ENCODE measurements around the gene ZG16.
"Not testable (repeated sequence)": the region's sequence is repeated elsewhere in the genome, so short reads cannot be mapped to it uniquely, and the experiment has no call there.

Gene ZG16

DNA sequence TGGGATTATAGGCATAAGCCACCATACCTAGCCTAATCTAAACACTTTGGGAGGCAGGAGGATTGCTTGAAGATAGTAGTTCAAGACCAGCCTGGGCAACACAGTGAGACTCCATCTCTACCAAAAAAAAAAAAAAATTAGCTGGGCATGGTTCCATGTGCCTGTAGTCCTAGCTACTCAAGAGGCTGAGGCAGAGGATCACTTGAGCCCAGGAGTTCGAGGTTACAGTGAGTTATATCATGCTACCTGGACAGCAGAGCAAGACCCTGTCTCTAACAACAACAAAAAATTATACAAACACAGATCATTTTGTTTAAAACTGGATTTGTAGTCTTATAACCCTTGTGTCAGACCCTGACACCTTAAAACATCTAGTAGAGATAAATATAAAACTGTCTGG is 24.5 kb upstream of the ZG16 start:
- DNase-seq, result no peak

DNA sequence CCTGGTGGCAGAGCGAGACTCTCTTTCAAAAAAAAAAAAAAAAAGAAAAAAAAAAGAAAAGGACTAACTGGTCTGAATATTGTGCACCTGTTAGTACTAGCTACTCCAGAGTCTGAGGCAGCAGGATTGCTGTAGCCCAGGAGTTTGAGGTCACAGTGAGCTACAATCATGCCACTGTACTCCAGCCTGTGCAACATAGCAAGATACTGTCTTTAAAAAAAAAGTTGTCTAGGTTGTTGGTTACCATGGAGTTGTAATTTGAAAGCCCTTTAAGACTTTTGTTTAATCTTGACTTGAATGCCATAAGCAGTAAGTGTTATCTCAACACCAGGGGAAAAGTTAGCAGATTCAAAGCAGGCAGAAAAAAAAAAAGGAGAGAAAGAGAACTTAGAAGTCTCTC is 21.4 kb upstream of the ZG16 start:
- no peak for DNase-seq

DNA sequence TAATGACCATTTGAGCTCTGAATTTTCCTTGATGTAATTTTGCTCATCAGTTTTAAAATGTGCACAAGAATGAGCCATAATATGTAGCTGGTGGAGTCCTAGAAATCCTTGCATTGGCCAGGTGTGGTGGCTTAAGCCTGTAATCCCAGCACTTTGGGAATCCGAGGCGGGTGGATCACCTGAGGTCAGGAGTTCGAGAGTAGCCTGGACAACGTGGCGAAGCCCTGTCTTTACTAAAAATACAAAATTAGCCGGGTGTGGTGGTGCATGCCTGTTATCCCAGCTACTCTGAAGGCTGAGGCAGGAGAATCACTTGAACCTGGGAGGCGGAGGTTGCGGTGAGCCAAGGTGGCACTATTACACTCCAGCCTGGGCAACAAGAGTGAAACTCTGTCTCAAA is 21.0 kb upstream of the ZG16 start:
- not testable (repeated sequence) for DNase-seq

DNA sequence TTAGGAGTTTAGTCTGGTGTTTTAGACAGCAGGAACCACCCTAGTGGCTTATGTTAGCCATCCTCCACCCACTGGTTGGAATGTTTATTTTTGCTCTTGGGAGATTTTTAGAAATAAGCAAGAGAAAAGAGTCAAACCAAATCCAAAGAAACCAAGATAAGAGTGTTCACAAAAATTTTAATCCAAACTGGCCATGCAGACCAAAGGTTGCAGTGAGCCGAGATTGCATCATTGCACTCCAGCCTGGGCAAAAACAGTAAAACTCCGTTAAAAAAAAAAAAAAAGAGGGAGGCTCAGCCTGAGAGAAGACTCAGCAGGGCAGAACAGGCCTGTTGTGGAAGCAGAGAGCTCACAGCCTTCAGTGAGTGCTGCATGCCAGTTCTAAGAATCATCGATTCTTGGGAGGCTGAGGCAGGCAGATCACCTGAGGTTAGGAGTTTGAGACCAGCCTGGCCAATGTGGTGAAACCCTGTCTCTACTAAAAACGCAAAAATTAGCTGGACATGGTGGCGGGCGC is 20.0 kb upstream of the ZG16 start:
- no peak for DNase-seq

DNA sequence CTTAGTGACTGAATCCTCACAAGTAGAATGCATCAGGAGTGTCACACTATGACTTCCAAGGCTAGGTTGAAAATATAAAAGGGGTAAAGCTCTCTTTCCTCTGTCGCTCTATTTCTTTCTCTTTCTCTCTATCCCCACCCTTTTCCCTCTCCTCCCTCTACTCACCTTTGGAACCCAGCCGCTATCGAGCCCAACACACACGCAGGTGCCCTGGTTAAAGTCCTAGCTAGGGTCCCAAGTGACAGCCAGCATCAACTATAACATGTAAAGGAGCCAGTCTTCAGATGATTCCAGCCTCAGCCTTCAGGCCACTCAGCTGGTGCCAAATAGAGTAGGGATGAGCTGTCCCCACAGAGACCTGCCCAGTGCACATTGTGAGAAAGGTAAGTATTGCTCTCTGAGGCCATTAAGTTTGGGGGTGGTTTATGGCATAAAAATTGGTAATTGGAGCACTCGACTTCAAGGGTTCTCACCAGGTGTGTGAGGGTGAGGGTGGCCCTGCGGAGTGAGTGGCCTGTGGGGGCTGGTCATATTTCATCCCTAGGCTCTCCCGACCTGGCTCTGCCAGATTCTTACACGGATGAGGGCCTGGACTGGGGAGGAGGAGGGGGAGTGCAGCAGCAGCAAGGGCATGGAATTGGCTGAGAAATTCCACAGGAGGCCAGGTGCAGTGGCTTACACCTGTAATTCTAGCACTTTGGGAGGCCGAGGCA is 17.3 kb upstream of the ZG16 start:
- DNase-seq, result no peak

DNA sequence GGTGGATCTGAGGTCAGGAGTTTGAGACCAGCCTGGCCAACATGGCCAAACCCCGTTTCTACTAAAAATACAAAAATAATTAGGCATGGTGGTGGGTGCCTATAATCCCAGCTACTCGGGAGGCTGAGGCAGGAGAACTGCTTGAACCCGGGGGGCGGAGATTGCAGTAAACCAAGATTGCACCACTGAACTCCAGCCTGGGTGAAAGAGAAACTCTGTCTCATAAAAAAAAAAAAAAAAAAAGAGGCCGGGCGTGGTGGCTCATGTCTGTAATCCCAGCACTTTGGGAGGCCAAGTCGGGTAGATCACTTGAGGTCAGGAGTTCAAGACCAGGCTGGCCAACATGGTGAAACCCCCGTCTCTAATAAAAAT is 16.8 kb upstream of the ZG16 start:
- not testable (repeated sequence) for DNase-seq

DNA sequence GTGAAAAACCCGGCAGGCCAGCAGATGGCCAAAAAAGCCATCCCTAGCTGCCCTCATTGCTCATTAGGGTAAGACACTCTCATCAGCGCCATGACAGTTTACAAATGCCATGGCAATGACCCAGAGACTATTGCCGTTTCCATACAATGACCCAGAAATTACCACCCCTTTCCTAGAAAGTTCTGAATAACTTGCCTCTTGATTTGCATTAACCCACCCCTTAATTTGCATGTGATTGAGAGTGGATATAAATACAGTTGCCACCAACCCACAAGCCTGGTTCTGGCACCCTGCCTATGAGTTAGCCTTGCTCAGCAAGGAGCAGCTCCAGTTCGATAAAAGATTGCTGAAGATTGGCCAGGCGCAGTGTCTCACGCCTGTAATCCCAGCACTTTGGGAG is 16.2 kb upstream of the ZG16 start:
- no peak for DNase-seq

DNA sequence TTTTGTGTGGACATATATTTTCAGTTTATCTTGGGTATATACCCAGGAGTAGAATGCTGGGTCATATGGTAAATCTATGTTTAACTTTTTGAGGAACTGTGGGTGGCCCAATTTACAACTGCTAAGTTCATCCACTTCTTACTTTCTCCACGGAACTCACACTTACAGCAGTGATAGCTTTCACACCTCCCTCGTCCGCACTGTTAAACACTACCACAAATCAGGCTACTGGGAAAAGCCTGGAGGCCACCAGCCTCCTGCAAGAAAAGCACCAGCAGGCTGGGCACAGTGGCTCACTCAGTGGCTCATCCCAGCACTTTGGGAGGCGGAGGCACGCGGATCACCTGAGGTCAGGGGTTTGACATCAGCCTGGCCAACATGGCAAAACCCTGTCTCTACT is 14.7 kb upstream of the ZG16 start:
- DNase-seq, result no peak

DNA sequence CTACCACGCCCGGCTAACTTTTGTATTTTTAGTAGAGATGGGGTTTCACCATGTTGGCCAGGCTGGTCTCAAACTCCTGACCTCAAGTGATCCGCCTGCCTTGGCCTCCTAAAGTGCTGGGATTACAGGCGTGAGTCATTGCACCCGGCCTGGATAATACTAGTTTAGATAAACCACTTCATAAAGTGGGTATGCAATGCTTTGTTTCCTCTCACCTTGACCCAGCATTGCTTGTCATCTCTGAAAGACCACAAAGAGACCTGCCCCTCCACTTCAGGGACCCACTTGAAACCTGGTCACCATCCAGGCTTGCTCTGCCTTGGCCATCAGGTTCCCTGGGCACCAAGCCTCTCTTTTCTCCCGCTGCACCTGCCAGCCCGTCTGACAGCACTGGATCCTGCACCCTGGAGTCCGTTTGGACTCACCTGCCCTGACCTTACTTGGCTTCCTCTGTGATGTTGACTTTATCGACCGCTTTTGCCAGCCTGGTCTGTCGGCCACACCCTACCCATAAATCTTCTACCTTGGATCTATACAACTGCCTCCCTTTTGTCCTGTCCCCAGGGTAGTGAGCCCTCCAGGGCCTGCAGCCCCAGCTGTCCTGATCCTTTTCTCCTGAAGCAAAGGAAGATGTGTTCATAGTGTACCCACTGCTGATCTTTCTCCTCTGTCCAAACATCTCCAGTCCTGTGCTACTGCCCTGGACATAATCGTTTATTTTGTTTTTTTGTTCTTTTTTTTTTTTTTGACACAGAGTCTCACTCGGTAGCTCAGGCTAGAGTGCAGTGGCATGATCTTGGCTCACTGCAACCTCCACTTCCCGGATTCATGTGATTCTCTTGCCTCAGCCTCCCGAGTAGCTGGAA is 12.7 kb upstream of the ZG16 start:
- no peak for DNase-seq

DNA sequence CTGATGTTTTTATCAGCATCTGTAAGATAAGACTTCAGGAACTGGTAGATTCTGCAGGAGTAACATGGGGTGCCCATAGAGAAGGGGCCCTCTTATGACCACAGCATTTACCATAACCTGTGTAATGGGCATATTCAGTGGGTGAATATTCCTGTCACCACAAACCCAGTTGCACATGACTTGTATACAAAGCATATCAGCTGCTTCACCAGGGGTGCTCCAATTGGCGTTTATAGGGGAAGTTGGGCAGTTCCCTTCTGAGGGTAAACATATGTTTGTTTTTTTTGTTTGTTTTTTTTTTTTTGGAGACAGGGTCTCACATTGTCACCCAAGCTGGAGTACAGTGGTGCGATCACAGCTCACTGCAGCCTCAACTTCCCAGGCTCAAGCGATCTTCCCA is 11.5 kb upstream of the ZG16 start:
- DNase-seq, result no peak

DNA sequence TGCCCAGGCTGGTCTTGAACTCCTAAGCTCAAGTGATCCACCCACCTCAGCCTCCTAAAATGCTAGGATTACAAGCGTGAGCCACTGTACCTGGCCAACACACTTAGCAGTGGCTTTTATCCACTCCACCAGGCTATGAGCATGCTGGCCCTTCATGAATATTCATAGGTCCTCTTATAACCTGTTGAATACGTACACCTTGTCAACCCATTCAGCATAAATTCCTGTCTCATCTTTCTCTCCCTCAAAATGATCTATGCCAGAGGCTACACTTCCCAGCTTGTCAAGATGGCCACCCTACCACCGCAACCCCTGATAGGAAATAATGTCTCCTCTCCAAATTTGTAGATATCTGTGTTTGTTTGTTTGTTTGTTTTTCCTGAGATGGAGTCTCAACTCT is 11.0 kb upstream of the ZG16 start:
- no peak for DNase-seq

DNA sequence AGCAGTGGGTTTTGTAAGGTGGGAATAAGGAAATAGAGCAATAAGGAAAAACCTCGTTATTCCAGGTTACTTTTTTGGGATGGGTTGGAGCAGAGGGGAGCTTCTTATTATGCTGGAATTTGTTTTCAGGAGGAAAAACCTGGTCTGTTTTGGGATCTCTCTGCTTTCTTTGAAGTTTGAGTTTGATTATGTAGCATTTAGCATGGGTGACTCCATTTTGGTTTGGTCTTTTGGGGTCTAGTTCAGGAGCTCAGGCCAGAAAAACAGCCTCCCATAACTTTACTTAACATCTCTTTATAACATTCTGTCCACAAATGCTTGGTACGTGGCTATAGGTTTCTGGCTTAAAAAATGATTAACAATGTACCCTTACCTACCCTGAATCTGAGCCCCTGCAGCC is 8.5 kb upstream of the ZG16 start:
- no peak for DNase-seq

DNA sequence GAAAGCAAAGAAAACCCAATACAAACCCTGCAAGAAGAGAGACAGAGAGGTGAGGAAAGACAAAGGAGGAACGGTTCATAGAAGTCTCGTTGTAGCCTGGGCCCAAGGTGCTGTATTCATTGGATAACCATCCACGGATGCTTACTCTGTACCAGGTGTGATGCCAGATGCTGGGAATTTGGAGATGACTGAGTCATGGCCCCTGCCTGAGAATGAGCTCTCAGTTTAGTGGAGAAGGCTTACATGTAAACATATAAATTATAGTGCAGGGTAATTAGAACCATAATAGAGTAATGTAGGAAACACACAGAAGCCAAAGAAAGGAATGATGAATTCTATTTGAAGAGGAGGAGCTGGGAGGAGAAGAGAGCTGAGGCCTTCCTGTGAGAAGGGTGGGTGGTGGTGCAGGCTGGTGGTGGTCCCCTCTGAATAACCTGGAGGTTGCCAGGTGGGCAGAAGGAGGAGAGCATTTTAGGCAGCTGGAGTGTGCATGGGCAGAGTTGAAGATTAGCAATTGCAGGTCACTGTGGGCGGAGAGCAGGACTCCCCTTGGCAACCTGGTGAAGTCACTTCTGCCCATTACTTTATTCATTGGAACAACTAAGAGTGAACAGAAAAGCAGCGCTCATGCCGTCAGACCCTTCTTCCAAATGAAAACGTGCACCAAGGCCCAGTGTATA is 7.7 kb upstream of the ZG16 start:
- no peak for DNase-seq

DNA sequence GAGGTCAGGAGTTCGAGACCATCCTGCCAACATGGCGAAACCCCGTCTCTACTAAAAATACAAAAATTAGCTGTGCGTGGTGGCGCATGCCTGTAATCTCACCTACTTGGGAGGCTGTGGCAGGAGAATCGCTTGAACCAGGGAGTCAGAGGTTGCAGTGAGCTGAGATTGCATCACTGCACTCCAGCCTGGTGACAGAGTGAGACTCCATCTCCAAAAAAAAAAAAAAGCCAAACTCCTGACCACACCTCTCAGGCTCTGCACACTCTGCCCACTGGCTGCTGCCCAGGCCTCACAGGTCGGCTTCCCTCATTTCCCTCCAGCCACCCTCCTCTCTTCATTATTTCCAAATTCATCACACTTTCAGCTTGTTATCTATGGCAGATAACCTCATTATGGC is 5.7 kb upstream of the ZG16 start:
- DNase-seq, result not testable (repeated sequence)

DNA sequence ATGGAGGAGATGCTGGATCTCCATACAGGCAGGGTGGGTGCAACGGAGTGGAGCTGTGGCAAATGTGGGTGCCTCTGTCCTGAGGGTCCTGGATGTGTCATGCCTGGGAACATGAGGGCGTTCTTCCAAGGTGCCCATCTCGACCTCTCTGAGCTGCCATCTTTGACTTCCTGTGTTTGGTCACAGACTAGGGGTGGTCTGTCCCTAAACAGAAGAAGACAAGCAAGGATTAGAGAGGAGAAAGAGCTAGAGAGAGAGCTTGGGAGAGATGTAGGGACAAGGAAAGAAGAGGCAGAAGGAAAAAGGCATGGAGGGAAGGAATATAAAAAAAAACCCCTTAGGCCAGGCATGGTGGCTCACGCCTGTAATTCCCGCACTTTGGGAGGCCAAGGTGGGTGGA is 3.3 kb upstream of the ZG16 start:
- DNase-seq, result no peak

DNA sequence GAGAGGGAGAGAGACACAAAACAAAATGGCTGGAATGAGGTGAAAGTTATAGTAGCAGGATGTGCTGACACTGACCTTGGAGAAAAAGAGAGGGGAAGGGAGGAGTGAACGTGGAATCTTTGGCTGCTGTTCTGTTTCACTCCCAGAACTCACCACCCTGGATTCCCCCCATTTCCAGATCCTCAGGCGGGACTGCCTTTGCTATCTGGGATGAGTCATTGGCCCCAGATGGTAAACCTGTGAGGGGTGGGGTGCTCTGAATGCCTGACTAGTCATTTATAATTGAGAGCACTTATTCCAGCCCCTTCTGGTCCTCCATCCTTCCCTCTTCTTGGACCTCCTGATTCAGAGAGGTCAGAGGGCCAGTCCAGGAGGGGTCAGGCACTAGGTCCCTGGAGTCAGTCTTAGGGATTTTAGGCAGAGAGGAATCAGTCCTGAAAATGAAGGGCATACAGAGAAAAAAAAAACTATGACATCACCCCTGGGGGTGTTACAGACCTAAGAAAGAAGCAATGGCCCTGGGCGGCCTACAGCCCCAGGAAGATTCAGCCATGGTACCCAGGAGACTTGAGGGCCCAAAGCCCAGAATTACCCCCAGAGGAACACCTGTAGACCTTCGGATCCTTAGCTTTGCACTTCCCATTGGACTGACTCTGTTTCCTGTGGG is 2.2 kb upstream of the ZG16 start:
- DNase-seq, result no peak

DNA sequence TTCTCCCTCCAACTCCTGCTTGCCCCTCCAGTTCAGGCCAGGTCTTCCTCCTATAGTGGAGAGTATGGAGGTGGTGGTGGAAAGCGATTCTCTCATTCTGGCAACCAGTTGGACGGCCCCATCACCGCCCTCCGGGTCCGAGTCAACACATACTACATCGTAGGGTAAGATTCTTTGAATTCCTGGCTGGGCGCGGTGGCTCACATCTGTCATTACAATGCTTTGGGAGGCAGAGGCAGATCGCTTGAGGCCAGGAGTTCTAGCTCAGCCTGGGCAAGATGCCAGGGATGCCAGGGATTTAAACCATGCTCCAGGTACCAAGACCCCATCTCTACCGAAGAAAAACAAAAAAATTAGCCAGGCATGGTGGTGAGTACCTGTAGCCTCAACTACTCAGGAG is 1.4 kb downstream of the ZG16 start:
- no peak for DNase-seq

DNA sequence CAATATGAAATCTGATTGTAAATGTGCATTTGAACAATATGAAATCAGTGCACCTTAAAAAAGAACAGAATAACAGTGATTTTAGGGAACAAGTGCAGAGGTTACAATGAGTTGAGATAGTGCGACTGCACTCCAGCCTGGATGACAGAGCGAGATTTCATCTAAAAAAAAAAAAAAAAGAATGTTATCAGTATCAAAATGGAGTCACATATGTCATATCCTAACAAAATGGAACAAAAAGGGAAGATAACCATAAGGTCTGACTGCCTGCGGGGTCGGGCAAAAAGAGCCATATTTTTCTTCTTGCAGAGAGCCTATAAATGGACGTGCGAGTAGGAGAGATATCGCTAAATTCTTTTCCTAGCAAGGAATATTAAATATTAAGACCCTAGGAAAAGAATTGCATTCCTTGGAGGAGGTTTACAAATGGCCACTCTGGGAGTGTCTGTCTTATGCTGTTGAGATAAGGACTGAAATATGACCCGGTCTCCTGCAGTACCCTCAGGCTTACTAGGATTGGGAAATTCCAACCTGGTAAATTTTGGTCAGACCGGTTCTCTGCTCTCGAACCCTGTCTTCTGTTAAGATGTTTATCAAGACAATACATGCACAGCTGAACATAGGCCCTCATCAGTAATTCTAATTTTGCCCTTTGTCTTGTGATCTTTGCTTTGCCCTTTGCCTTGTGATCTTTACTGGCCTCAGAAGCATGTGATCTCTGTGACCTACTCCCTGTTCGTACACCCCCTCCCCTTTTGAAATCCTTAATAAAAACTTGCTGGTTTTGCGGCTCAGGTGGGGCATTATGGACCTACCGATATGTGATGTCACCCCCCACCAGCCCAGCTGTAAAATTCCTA is 5.3 kb downstream of the ZG16 start:
- not testable (repeated sequence) for DNase-seq

DNA sequence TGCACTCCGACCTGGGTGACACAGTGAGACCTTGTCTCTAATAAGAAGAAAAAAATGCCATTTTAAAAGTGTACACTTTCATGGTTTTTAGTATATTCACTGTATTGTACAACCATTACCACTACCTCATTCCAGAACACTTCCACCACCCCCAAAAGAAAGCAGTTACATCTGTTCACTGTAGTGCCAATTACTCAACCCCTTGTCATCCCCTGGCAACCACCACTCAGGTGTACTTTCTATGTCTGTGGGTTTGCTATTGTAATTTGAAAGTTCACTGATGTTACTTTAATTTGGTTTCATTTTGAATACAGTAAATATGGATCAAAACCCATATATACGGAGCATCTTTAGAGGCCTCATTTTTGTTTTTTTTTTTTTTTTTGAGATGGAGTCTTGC is 6.1 kb downstream of the ZG16 start:
- peak; percentile 47 for DNase-seq

DNA sequence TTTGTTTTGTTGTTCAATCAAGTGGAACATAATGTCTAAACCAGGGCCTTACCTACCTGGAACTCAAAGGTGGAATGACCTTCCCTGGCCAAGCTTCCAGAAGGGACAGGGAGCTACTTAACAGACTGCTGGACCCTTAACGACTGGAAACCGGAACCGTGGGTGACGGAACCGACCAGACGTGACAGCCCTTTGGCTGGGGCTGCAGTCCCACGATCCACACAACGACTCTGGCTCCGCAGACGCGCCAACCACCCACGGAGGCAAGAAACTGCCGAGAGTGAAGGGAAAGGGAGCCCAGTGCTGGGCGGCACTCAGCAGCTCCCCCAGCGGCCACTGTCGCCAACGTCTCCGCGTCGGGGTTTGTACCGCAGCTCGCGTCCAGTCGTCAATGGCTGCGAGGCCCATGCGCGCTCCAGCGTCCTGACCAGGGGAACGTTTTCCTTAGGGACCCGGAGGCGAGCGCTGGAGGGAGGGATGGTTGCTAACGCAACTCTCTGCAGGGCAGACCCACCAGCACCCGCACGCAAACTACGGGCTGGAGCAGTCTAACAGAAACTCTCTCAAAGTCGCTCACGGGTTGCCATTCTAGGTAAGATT is 6.9 kb downstream of the ZG16 start:
- peak; percentile 84 for DNase-seq

DNA sequence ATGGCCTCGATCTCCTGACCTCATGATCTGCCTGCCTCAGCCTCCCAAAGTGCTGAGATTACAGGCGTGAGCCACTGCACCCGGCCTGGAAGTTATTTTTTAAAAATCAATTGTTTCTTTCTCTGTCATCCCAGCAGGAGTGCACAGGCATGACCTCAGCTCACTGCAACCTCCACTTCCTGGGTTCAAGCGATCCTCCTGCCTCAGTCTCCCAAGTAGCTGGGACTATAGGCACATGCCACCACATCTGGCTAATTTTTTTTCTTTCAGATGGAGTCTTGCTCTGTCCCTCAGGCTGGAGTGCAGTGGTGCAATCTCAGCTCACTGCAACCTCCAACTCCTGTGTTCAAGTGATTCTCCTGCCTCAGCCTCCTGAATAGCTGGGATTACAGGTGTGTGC is 9.1 kb downstream of the ZG16 start:
- not testable (repeated sequence) for DNase-seq

DNA sequence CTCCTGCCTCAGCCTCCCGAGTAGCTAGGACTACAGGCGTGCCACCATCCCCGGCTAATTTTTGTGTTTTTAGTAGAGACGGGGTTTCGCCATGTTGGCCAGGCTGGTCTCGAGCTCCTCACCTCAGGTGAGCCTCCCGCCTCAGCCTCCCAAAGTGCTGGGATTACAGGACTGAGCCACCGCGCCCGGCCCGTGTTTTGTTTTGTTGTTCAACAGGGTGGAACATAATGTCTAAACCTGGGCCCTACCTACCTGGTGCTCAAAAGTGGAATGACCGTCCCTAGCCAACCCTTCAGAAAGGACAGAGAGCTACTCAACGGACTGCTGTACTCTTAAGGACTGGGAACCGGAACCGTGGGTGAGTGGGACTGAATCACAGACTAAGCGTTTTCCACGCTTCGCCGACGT is 11.7 kb downstream of the ZG16 start:
- no peak for DNase-seq

All from CD4-positive, alpha-beta T cell treated with Interleukin-6 for 4 hours (primary cell).